GM19099 (cell line): ENCODE results near the gene ARHGEF7.

Experiments
- POLR2A ChIP-seq: IDR thresholded peaks from 3 replicates; pipeline ENCODE4 v1.6.1; 2011; ENCODE audit warnings: low read depth; ENCODE audit not compliant: insufficient read length; ENCODE audit errors: extremely low read depth

The ARHGEF7 gene

DNA sequence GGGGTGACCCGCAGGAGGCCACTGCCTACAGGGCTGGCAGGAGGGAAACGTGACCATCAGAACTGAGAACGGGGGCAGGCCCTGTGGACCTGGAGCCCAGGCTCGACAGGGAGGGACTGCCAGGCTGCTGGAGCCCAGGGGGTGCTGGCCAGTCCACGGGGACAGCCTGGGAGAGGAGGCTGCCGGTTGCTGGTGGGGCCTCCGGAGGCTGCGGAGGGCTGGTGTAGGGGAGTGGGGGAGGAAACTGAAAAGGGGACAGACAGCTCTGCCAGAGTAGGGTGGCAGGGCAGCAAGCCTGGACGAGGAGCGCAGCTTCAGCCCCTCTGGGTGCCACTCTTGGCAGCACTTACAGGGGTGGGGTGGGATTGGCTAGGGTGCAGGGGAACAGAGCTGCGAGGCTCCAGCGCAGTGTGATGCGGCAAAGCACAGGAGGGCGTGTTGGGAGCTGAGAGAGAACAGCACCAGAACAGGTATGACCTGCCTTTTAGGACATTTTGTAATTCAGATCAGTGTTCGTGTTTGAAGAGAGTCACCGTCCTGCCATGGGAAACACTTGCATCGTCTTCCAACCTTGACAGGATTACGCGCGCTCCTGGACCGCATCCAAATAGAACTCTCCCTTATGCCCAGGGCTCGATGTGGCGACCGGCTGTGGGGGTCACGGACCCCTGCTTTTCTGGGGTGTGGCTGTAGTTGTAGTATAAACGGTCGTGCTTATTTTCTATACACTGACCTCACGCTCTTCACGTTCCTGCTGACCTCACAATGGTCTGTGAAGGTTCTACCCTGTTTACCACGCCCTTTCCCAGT is 19.9 kb upstream of the ARHGEF7 start:
- TF ChIP-seq POLR2A = no peak

DNA sequence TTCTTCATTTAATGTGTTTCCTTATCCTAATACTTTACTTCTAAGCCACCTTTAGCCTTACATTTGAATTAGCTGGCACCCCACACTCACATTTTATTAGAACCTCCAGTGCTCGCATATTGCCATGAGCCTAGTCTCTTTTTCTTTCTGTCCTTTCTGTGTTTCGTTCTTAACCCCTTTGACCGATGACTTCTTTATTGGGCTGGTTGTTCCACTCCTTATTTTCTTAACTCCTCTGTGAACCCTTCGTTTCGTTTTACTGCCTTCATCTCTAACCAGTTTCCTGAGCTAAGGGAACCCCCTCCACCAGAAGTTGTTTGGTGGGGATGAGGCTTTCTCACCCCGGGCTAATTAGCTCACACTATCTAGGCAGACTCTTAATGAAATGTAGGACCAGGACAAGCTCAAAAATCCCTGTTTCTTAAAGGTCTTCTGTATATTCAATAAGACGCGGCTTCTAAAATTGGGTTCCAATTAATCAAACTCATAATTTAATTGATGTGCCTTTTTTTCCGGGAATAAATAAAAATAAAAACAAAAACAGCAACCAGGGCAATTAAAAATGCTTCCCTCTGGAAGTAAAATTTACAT is 19.1 kb upstream of the ARHGEF7 start:
- no peak for TF ChIP-seq POLR2A

DNA sequence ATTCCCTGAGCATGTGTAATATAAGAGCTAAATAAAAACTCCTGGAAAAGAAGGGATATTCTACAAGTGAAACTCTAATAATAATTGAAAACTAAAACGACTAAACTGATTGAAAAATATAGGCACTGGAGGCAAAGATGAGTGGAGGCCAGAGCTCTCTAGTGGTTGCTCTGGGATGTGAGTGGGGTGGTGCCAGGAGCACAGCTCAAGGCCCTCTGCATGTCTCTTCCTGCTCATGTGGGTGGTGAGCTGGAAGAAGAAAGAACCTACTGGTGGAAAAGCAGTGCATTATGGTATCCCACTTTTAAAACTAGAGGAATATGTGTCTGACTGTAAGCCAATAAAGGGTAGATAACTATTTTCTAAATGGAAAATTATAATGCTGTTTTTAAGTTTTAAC is 15.8 kb upstream of the ARHGEF7 start:
- TF ChIP-seq POLR2A = no peak

DNA sequence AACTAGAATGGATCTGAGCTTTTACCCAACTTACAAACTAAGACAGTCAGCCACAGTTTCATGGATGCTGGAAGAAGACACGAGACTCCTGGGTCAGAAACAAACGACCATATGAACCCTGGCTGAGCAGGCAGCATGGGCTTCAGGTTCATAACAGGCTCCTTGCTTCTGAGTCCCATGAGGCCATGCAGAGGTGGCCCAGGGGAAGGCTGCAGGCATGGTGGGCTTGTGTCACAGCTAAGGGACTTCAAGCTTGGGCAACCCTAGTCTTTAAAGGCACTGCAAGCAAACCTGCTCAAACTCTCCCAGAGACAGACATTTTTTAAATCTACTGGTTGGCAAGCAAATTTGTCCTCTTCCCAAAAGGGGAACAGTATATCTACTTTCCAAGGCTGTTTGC is 5.1 kb upstream of the ARHGEF7 start:
- TF ChIP-seq POLR2A = no peak

DNA sequence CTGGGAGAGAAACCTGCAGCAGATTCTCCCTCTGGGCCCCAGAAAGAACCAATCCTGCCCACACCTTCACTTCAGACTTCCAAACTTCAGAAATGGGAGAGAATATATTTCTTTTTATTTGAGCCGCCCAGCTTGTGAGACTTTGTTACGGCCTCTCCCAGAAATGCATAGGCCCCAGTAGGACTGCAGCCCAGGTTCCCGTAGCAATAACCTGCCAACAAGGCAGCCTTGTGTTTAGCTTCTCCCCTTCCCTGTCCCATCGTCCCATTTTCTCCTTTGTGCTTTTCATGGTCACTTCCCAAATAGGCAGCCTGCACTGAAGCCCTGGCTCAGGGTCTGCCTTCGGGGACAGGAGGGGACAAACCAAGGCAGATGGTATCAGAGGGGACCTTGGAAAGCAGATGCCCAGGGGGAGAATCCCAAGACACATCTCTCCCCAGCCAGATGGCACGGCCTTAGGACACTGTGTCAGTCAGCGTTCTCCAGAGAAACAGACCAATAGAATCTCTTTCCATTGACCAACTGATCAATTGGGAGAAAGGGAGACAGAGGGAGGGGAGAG is 3.7 kb upstream of the ARHGEF7 start:
- no peak for TF ChIP-seq POLR2A

DNA sequence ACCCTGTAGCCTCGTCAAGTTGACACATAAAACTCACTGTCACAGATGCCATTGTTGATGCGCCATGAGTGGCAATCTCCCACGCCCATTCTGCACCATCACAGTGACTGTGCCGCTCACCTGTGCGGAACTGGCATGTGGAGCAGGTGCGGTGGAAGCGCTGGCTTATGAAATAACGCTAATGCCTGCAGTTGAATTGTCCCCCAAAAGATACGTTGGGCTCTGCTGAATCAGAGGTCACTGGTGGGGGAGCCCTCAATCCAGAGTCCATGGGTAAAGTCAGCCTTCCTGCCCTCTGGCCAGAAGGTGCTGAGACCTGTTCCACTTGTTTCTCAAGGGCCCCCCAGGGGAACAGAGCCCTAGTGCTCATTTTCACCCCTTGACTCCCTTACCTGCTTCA is 2.9 kb upstream of the ARHGEF7 start:
- no peak for TF ChIP-seq POLR2A

DNA sequence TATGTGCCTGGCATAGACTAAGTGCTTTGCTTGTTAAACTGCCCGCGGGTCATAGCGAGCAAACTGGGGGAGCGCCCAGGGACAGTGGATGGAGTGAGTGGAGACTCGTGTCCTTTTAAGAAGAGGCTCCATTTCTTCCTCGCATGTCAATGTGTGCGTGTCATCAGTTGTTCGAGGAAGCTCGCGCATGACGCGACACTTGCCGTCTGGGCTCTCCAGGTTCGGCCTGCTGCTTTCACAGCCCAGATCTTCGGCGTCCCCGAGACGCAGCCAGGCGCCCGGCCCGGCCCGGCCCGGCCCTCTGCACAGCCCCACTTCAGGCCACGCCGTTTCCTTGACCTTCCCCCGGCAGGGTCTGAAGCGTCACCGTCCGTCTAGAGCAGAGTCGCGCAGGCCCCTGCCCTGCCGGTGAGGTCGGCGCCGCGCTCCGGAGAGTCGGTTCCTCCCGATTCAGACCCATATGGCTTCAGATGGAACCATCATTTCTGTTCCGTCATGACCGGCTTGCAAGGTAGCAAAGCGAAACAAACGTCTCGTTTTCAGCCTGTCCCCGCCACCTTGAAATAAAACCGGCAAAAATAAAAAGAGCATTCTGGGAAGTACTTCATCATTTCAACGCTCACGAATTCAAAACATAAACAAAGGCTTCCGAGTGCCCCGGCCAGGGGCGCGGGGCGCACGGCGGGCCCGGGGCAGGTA is 599 bp upstream of the ARHGEF7 start:
- no peak for TF ChIP-seq POLR2A

DNA sequence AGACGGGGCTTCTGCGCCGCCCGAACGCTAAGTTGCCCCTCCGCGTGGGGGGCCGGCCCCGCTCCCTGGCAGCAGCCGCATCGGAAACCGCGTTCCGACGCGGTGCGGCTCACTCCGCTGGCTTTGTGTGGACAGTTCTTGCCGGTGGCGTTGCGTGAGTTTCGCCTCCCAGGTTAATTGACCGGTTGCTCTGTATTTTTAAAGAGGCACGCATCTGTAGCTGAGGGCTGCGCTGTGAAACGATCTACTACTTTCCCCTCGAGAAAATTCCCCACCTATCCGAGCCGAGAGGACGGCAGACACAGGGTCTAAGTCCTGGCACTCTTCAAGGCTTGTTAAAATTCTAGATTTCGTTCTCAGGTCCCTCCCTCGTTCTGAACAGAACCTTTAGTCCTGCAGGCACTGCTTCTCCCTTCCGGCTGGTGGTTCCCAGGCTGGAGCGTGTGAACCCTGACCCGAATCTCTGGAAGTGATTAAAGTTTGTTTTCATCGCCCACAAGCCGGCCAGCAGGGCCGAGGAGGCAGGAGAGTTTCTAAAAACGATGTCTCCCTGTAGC is 933 bp downstream of the ARHGEF7 start:
- no peak for TF ChIP-seq POLR2A

DNA sequence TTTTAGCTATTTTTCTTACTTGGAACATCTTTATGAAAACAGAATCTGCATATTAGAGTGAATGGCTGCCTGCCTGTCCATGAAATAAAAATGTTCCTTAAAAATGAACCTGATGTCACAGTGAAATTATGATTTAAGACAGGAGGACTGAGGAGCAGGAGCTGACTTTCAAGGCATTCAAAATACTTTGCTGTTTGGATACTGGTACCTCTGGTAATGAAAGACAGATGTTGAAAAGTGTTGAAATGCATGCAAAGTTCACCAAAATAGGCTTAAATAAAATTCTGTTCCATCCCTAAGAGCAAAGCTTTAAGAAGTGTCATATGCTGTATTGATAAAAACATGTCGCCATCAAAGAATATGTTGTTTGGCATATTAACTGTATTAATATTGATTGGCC is 1.7 kb downstream of the ARHGEF7 start:
- no peak for TF ChIP-seq POLR2A

DNA sequence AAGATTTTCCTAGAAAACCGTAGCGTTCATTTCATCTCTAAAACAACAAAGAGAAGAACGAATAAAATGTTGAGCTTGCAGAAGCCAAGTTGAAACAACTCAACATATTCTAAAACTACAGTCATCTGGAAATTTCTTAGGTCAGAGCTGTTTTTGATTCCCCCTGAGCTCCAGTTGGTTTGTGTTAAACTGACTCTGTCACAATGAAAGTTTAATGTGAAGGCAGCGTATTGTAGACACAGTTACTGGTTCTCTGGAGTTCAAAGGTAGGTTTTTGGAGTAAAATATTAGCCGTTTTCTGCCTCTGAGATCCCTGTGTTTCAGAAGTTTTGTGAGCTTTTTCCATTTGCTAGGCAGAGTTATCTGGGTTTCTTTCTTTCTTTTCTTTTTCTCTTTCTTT is 2.2 kb downstream of the ARHGEF7 start:
- no peak for TF ChIP-seq POLR2A

DNA sequence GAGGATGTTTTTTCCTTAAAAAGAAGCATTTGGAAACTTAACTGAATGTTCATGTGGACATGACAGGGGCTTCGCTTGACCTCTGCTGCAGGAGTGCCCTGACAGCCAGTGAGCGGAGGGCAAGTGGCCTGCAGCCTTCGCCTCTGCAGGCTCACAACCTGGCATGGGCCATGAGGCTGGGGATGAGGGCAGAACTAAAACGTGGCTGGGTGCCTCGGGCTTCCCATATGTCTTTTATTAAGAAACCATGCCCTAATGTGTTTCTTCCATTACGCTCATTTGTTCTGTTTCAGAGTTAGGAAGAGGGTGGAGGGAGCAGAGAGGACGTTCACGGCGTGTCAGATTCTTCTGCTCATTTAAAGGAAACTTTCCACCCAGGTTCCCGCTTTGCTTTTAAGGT is 2.9 kb downstream of the ARHGEF7 start:
- TF ChIP-seq POLR2A = no peak

DNA sequence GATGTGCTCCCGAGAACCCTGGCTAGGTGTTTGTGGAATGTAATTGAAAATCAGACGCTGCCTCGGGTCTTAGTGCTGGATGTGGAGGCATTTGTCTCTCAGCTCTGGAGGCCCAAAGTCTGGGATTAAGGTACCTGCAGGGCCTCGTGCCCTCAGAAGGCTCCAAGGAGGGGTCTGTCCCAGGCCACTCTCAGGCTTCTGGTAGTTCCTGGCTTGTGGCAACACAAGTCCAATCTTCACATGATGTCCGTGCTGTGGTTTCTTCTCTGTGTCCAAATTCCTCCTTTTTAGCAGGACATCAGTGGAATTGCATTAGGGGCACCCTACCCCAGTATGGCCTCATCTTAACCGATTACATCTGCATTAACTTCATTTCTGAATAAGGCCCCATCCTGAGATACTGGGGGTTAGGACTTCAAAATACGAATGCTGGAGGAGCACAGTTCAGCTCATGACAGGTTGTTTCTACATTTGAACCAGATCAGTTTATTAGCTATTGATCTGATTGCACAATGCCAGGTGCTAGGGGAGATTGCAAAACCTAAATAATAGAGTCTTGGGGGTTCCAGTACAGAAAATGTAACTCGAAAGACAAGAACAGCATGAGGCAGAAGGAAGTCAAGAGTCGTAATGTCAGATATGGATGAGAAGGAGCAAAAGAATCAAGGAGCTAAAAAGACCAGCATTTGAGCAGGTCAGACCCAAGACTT is 3.9 kb downstream of the ARHGEF7 start:
- TF ChIP-seq POLR2A = no peak

DNA sequence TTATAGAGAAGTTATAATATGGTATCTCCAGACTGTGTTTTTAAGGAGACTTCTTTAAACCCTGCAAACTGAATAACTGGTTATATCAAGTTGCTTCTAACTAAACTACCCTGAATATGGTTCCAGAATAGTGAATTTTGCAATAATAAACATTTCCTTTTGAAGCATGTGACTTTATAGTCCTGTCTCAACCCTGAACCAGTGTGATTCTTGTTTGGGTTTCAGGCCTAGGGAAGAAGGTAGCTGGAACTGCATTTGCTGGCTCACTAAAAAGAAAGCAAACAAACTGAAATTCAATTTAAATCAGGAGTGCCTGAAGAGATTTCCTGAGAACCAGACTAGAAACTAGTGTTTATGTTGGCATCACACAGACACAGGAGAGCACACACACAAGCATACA is 4.9 kb downstream of the ARHGEF7 start:
- TF ChIP-seq POLR2A = no peak

DNA sequence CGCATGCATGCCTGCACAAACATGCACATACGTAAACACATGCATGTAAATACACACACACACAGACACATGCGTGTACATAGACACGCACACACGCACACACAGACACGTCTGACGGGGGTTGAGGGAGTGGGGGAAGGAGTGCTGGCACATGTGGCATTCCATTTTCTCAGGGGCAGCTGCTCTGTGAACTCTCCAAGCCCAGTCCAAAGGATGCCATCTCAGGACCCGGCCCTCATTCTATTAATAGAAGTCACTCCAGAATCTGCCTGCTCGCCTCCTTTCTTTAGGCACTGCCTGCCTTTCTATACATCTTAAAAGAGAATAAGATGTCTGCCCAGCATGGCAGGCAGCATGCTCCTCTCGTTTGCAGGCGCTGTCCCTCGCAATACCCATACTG is 5.3 kb downstream of the ARHGEF7 start:
- TF ChIP-seq POLR2A = no peak

DNA sequence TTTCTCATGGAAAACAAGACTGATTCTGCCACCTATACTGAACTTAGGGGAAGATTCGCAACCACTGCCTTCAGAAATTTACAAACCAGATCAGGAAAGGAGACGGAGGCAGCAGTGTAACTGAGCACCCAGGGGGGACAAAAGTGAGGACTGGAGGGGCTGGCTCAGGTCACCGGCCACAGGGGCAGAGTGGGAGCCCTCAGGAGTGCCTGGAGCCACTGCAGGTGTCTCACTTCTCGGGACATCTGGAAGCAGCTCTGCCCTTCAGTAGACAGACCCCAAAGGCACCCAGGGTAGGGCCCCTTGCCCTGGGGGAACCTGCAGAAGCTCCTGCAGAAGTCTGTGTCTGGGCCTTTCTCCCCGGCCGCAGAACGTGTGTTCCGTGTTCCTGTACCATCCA is 5.8 kb downstream of the ARHGEF7 start:
- no peak for TF ChIP-seq POLR2A
